ENCODE results near the gene TXNDC2. TPM values are rescaled to one million over a fixed set of nuclear protein-coding genes. Genes with fewer than 3 reads are reported as not detected.

Gene TXNDC2
- total and polyA plus RNA-seq, 9 of the 15 experiments (the other 6 are each of a cell fraction or from before 2014, with no cell fraction given), result 1.2 to 4.9 (median 2.3) TPM

DNA sequence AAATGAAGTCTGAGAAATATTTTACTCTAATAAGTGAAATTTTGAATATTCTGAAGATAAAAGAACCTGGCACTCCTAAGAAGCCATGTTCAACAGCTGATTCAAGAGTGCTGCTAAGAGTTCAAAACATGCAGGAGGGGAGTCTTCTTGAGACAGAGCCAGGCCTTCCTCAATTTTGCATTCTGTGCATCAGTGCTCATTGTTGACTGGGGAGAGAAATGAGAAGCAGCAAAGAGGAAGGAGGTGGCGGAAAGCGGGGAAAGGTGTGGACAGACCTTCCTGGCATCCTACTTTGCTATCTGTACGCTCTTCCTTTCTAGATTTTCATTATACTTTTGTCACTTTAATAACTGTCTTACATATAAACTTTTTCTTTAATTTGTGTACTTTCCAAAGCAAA lies 29.7 kb upstream of the TXNDC2 start:
- intact Hi-C loops (cut with micrococcal nuclease) (no loop called here), in situ Hi-C loops (cut with MboI) (no loop called here)
- no peak for ATAC-seq
- ChIA-PET POLR2A (interaction anchor here (1.2 kb wide), 1 partner anchor 10 kb away, joined by 3 read pairs; no protein-coding TSS in a partner anchor), CTCF (ENCODE audit: low intra/inter-chr PET ratio) (no interaction called here)
- peaks cover under 1% of the 10 kb centered on the region; the same call in 1 of the 3 replicates for H3K79me2 ChIP-seq (ENCODE audit: control insufficient read depth, insufficient read depth, low read length)
- H3K9me3 ChIP-seq (replicated peaks; ENCODE audit: control insufficient read depth, insufficient read depth, low read depth, low read length), result peaks cover 3% of the 10 kb centered on the region; the same call in 1 of the 2 replicates
- H4K20me1 ChIP-seq (replicated peaks; ENCODE audit: control insufficient read depth, insufficient read depth, low read length), result no peaks in the 10 kb centered on the region
- peaks cover 20% of the 10 kb centered on the region; the same call in 1 of the 3 replicates for H3K36me3 ChIP-seq (ENCODE audit: control insufficient read depth, insufficient read depth, low read length)
- H3K4me3 ChIP-seq, result no peak overlapping the region
- no peaks in the 10 kb centered on the region for H3K9me1 ChIP-seq (ENCODE audit: control insufficient read depth, insufficient read depth, low read length)
- H3K27me3 ChIP-seq (ENCODE audit: control insufficient read depth in 2 of 2, insufficient read depth in 2 of 2, low read length in 2 of 2), result no peaks in the 10 kb centered on the region
- H2AFZ ChIP-seq (ENCODE audit: low read depth, low read length), result no peak overlapping the region
- 90% methylated on average over 3 of the region's 3 CpGs for WGBS (ENCODE audit: insufficient coverage, low coverage, missing lambda C conversion rate)
- H3K4me2 ChIP-seq (ENCODE audit: insufficient read depth, low read length), result no peak overlapping the region
- no peak overlapping the region for H3K9ac ChIP-seq (ENCODE audit: insufficient read depth in 1 of 2, low read depth in 2 of 2, low read length in 2 of 2)
- no peak for FAIRE-seq
- BruUV-seq (replicated peaks), result no TSS peak
- no peak for DNase-seq (ENCODE audit: extremely low read depth in 1 of 4, low spot score in 3 of 4)
- no peak overlapping the region for H3K27ac ChIP-seq (ENCODE audit: extremely low read depth, low read depth, low read length)
- peak; percentile 8; the same call in 1 of the 2 replicates for TF ChIP-seq SPI1 (IDR thresholded peaks at IDR 0.05; ENCODE audit: borderline replicate concordance, low read depth, low read length)
- TF ChIP-seq, protein P1, sequence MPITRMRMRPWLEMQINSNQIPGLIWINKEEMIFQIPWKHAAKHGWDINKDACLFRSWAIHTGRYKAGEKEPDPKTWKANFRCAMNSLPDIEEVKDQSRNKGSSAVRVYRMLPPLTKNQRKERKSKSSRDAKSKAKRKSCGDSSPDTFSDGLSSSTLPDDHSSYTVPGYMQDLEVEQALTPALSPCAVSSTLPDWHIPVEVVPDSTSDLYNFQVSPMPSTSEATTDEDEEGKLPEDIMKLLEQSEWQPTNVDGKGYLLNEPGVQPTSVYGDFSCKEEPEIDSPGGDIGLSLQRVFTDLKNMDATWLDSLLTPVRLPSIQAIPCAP (CRISPR knock-in tag; IDR thresholded peaks at IDR 0.05; ENCODE audit: borderline replicate concordance), result no peak
- TF ChIP-seq RCOR1 (IDR thresholded peaks at IDR 0.05; ENCODE audit: borderline replicate concordance in 1 of 2, low read depth in 2 of 2, low read length in 2 of 2), result no peak
- TF ChIP-seq ZNF41 (CRISPR knock-in tag; conservative IDR thresholded peaks at IDR 0.05), result no peak
- no peak for TF ChIP-seq ZHX1 (conservative IDR thresholded peaks at IDR 0.05; ENCODE audit: low read length)
- H3K4me1 ChIP-seq (replicated peaks in 1 of 2; ENCODE audit: control insufficient read depth in 2 of 2, insufficient read depth in 2 of 2, low read length in 2 of 2), result peaks cover 3 to 25% of the 10 kb centered on the region in 2 experiments; a peak in 4 of 5 replicates

Measured in K562 (cell line).